Suprapubic skin (tissue), 3 donors: ENCODE measurements around the gene CACNA1D.

Source experiments
- POLR2AphosphoS5 ChIP-seq, 3 donors: sonication (generic); formaldehyde crosslinking; IDR thresholded peaks; one replicate each; pipeline ENCODE4 v1.6.1; 2017; ENCODE audit warnings: antibody characterized with exemption in 3 of 3
- TF ChIP-seq, protein P1 (sequence below), 2 donors: fragments of 200-600 bp in 1 of 2; fragments of 450-650 bp in 1 of 2; sonication (generic) in 1 of 2; IDR thresholded peaks; one replicate each; pipeline ENCODE4 v1.5.1; 2016 to 2019; ENCODE audit warnings: antibody characterized with exemption in 2 of 2, mild to moderate bottlenecking in 1 of 2, moderate library complexity in 1 of 2

DNA sequence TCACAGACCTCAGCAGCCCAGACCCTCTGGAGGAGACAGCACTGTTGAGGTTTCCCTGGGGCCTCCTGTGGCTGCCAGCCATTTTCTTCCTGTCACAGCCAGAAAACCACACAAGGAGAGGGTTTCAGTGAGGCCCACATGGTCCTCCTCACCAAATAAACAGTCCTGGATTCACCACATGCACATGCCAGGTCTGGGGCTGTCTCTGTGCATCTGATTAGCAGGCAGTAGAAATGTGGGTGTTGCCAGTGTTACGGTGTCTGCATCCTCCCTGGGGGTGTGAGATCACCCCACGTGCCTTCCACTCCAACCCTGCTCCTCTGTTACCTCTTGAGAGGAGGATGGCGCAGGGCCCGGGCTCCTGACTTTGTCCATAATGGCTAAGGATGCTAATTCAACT lies 211.4 kb downstream of the CACNA1D start:
- TF ChIP-seq, protein P1, sequence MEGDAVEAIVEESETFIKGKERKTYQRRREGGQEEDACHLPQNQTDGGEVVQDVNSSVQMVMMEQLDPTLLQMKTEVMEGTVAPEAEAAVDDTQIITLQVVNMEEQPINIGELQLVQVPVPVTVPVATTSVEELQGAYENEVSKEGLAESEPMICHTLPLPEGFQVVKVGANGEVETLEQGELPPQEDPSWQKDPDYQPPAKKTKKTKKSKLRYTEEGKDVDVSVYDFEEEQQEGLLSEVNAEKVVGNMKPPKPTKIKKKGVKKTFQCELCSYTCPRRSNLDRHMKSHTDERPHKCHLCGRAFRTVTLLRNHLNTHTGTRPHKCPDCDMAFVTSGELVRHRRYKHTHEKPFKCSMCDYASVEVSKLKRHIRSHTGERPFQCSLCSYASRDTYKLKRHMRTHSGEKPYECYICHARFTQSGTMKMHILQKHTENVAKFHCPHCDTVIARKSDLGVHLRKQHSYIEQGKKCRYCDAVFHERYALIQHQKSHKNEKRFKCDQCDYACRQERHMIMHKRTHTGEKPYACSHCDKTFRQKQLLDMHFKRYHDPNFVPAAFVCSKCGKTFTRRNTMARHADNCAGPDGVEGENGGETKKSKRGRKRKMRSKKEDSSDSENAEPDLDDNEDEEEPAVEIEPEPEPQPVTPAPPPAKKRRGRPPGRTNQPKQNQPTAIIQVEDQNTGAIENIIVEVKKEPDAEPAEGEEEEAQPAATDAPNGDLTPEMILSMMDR (IDR thresholded peaks at IDR 0.05): no peak
- TF ChIP-seq POLR2AphosphoS5 (IDR thresholded peaks at IDR 0.05): no peak
